K562 (cell line): ENCODE data around the gene XIRP1. TPM values are rescaled to one million over a fixed set of nuclear protein-coding genes. Genes with fewer than 3 reads are reported as not detected.

Experiments used
- ATAC-seq: fragments of 200-7000 bp; cut with Tn5 transposase; 3 replicates; pipeline ENCODE4 v1.9.1; 2020; ENCODE audit warnings: moderate library complexity
- BruUV-seq: library from RNA; stranded (reverse); fragments of 400-500 nt; replicated peaks from 2 replicates; lab custom pipeline; 2021; lab: Mats Ljungman, UMichigan
- CTCF ChIA-PET: fragments of 300-600 bp; formaldehyde crosslinking; extraction: SDS; loops from one replicate; lab custom pipeline; 2021; ENCODE audit warnings: low intra/inter-chr PET ratio; lab: Yijun Ruan, JAX
- POLR2A ChIA-PET: fragments of 300-600, 350-650 bp; sonication (Branson Sonifier 250); formaldehyde crosslinking; extraction: SDS; loops from one replicate; lab custom pipeline; 2021; ENCODE audit warnings: antibody characterized with exemption, inconsistent platforms; lab: Yijun Ruan, JAX
- DNase-seq, 4 experiments: peaks; one replicate each; pipeline versions ENCODE4 v3.0.0 to v3.0.0-alpha.2; 2011 to 2018; ENCODE audit warnings: low spot score in 3 of 4, mixed read lengths in 3 of 4; ENCODE audit errors: extremely low read depth in 1 of 4
- FAIRE-seq: peaks from 2 replicates; lab custom pipeline; 2011; peaks lifted over from hg19 to GRCh38; lab: Jason Lieb, UNC
- H2AFZ ChIP-seq: 2 replicates; pipeline ENCODE4 v1.6.0; 2011; ENCODE audit warnings: low read depth, low read length, control low read depth, inconsistent platforms
- H3K27ac ChIP-seq: fragments of 200-600 bp; 3 replicates; pipeline ENCODE4 v1.8.0; 2011; ENCODE audit warnings: low read depth, mild to moderate bottlenecking, control low read depth, inconsistent platforms, low read length, moderate library complexity, mixed read lengths; ENCODE audit errors: extremely low read depth
- H3K27me3 ChIP-seq, 2 experiments: fragments of 300-600 bp in 1 of 2; 2 replicates in 1 of 2; 3 replicates in 1 of 2; pipeline versions ENCODE4 v1.6.0 to v1.8.0; 2011; ENCODE audit warnings: inconsistent platforms in 2 of 2, low read length in 2 of 2, mild to moderate bottlenecking in 1 of 2, mixed read lengths in 1 of 2, moderate library complexity in 1 of 2; ENCODE audit not compliant: control insufficient read depth in 2 of 2, insufficient read depth in 2 of 2
- H3K36me3 ChIP-seq: fragments of 300-600 bp; 3 replicates; pipeline ENCODE4 v1.8.0; 2011; ENCODE audit warnings: mild to moderate bottlenecking, low read length, inconsistent platforms; ENCODE audit not compliant: control insufficient read depth, insufficient read depth
- H3K4me1 ChIP-seq, 2 experiments: fragments of 200-600 bp in 1 of 2; replicated peaks in 1 of 2; 2 replicates in 1 of 2; 3 replicates in 1 of 2; pipeline versions ENCODE4 v1.5.1 to v1.8.0; 2011; ENCODE audit warnings: inconsistent platforms in 2 of 2, low read length in 2 of 2, mild to moderate bottlenecking in 1 of 2, mixed read lengths in 1 of 2, moderate library complexity in 1 of 2; ENCODE audit not compliant: control insufficient read depth in 2 of 2, insufficient read depth in 2 of 2
- H3K4me2 ChIP-seq: 2 replicates; pipeline ENCODE4 v1.6.1; 2011; ENCODE audit warnings: low read length, control low read depth, inconsistent platforms, mixed read lengths; ENCODE audit not compliant: insufficient read depth
- H3K4me3 ChIP-seq: fragments of 200-600 bp; sonication (generic), shearing (Covaris generic); 2 replicates; pipeline ENCODE4 v1.5.1; 2016; ENCODE audit warnings: control low read depth, inconsistent platforms
- H3K79me2 ChIP-seq: fragments of 200-600 bp; 3 replicates; pipeline ENCODE4 v1.8.0; 2011; ENCODE audit warnings: low read length, inconsistent platforms; ENCODE audit not compliant: control insufficient read depth, insufficient read depth
- H3K9ac ChIP-seq, 2 experiments: 2 replicates each; pipeline versions ENCODE4 v1.6.0 to v1.6.1; 2011; ENCODE audit warnings: low read depth in 2 of 2, low read length in 2 of 2, control low read depth in 1 of 2, inconsistent platforms in 1 of 2, mild to moderate bottlenecking in 1 of 2, mixed read lengths in 1 of 2; ENCODE audit not compliant: insufficient read depth in 1 of 2
- H3K9me1 ChIP-seq: one replicate; pipeline ENCODE4 v1.6.0; 2011; ENCODE audit warnings: inconsistent platforms, mild to moderate bottlenecking, low read length, moderate library complexity; ENCODE audit not compliant: control insufficient read depth, insufficient read depth
- H3K9me3 ChIP-seq: replicated peaks from 2 replicates; pipeline ENCODE4 v1.5.1; 2011; ENCODE audit warnings: low read depth, low read length, inconsistent platforms; ENCODE audit not compliant: control insufficient read depth, insufficient read depth
- H4K20me1 ChIP-seq: replicated peaks from 2 replicates; pipeline ENCODE4 v1.6.1; 2011; ENCODE audit warnings: low read length, inconsistent platforms, mixed read lengths; ENCODE audit not compliant: control insufficient read depth, insufficient read depth
- CSDE1 ChIP-seq, 2 experiments: fragments of 450-650 bp; IDR thresholded peaks; 2 replicates each; pipeline ENCODE4 v1.6.1; 2016; ENCODE audit warnings: mild to moderate bottlenecking in 1 of 2
- GABPB1 ChIP-seq: sonication (generic); formaldehyde crosslinking; IDR thresholded peaks from 2 replicates; pipeline ENCODE4 v1.8.0; 2022; ENCODE audit warnings: mild to moderate bottlenecking, missing genetic modification reagents
- HDAC2 ChIP-seq: fragments of 450-650 bp; IDR thresholded peaks from 2 replicates; pipeline ENCODE4 v1.6.1; 2016; ENCODE audit warnings: mild to moderate bottlenecking
- JUN ChIP-seq, 2 experiments: sonication (generic) in 1 of 2; formaldehyde crosslinking in 1 of 2; IDR thresholded peaks; 2 replicates each; pipeline versions ENCODE4 v1.6.1 to v1.8.0; 2012 to 2022; ENCODE audit warnings: borderline replicate concordance in 2 of 2, mild to moderate bottlenecking in 2 of 2, improper control_type of control experiment in 1 of 2, low read depth in 1 of 2, low read length in 1 of 2, missing genetic modification reagents in 1 of 2
- KAT7 ChIP-seq: sonication (generic); formaldehyde crosslinking; IDR thresholded peaks from 2 replicates; pipeline ENCODE4 v1.8.0; 2022; ENCODE audit warnings: missing genetic modification reagents, mild to moderate bottlenecking, borderline replicate concordance
- MYBL2 ChIP-seq, 2 experiments: fragments of 450-650 bp in 1 of 2; sonication (generic) in 1 of 2; formaldehyde crosslinking in 1 of 2; IDR thresholded peaks; 2 replicates each; pipeline versions ENCODE4 v1.6.1 to v1.8.1; 2017 to 2022; ENCODE audit warnings: borderline replicate concordance in 1 of 2, inconsistent platforms in 1 of 2, low read depth in 1 of 2, mild to moderate bottlenecking in 1 of 2, missing genetic modification reagents in 1 of 2, moderate library complexity in 1 of 2
- NBN ChIP-seq: fragments of 450-650 bp; IDR thresholded peaks from 2 replicates; pipeline ENCODE4 v1.6.1; 2016; ENCODE audit warnings: low read depth, mild to moderate bottlenecking
- SIN3A ChIP-seq, 2 experiments: fragments of 150-350 bp in 1 of 2; IDR thresholded peaks; 2 replicates each; pipeline ENCODE4 v1.6.1; 2011 to 2016; ENCODE audit warnings: borderline replicate concordance in 2 of 2, low read depth in 2 of 2, low read length in 2 of 2, mild to moderate bottlenecking in 2 of 2, moderate library complexity in 2 of 2; ENCODE audit not compliant: control insufficient read depth in 1 of 2
- SNRNP70 ChIP-seq: fragments of 200-400 bp; formaldehyde crosslinking; optimal IDR thresholded peaks from 2 replicates; pipeline ENCODE3; 2017; ENCODE audit warnings: low read depth, low read length
- TGIF2 ChIP-seq: sonication (generic); formaldehyde crosslinking; IDR thresholded peaks from 2 replicates; pipeline ENCODE4 v1.8.1; 2022; ENCODE audit warnings: mild to moderate bottlenecking, missing genetic modification reagents, moderate library complexity
- XRCC4 ChIP-seq: IDR thresholded peaks from one replicate; pipeline ENCODE4 v1.6.1; 2011; ENCODE audit not compliant: insufficient read depth, insufficient read length; ENCODE audit errors: extremely low read depth
- ZNF165 ChIP-seq: fragments of 250-450 bp; sonication (Bioruptor Pico); IDR thresholded peaks from 2 replicates; pipeline ENCODE4 v1.4.0; 2020; ENCODE audit warnings: borderline replicate concordance
- ZNF224 ChIP-seq: sonication (generic); formaldehyde crosslinking; IDR thresholded peaks from 2 replicates; pipeline ENCODE4 v1.8.0; 2022; ENCODE audit warnings: mild to moderate bottlenecking, missing genetic modification reagents
- WGBS: fragments of 100-300 bp; shearing (Covaris generic); methylation state at CpG from one replicate; pipeline ENCODE4 v1.1.6; 2016; ENCODE audit warnings: low coverage, mixed read lengths; ENCODE audit not compliant: insufficient coverage; ENCODE audit errors: missing lambda C conversion rate; 5-methylcytosine and 5-hydroxymethylcytosine counted together
- in situ Hi-C: fragments of 300-500 bp; cut with MboI; formaldehyde crosslinking; loops from 4 replicates; pipeline ENCODE4 v1.15.0; 2018; ENCODE audit warnings: inconsistent platforms, mixed read lengths
- intact Hi-C: fragments of 100-400 bp; cut with micrococcal nuclease; formaldehyde crosslinking; loops from 2 replicates; pipeline ENCODE4 v1.14.2; 2022
- polyA plus RNA-seq, 8 experiments: library from polyadenylated mRNA; depleted of rRNA in 4 of 8; stranded (reverse) in 5 of 8; unstranded in 3 of 8; fragments of >200 nt; fragmentation: Nextera tagmentation in 2 of 8; fragmentation: Illumina TruSeq in 1 of 8; extraction: Ambion mirVana in 2 of 8; extraction: Trizol in 1 of 8; gene quantifications; 2 replicates each; pipeline versions ENCODE4 v1.2.1 to v1.2.3, GENCODE V29; 2011 to 2014; ENCODE audit warnings: inconsistent platforms in 1 of 8, missing spikeins in 1 of 8
- total RNA-seq, 7 experiments: library from RNA; depleted of rRNA in 6 of 7; stranded (reverse); fragments of >200 nt in 6 of 7; fragmentation: Illumina TruSeq in 2 of 7; extraction: Trizol in 2 of 7; gene quantifications; 2 replicates each; pipeline versions ENCODE4 v1.2.1 to v1.2.3, GENCODE V29; 2011 to 2021; ENCODE audit warnings: low replicate concordance in 1 of 7
- TF ChIP-seq, protein P1 (sequence below): fragments of 250-450 bp; sonication (Bioruptor Pico); IDR thresholded peaks from 2 replicates; pipeline ENCODE4 v1.4.0; 2020; ENCODE audit warnings: mild to moderate bottlenecking
- TF ChIP-seq, protein P2 (sequence below): fragments of 450-650 bp; IDR thresholded peaks from 2 replicates; pipeline ENCODE4 v1.6.1; 2017; ENCODE audit warnings: mild to moderate bottlenecking, moderate library complexity

The XIRP1 gene
- total and polyA plus RNA-seq, 9 of the 15 experiments (the other 6 are each of a cell fraction or from before 2014, with no cell fraction given), result 0.03 to 0.27 (median 0.08) TPM; not detected in 3

DNA sequence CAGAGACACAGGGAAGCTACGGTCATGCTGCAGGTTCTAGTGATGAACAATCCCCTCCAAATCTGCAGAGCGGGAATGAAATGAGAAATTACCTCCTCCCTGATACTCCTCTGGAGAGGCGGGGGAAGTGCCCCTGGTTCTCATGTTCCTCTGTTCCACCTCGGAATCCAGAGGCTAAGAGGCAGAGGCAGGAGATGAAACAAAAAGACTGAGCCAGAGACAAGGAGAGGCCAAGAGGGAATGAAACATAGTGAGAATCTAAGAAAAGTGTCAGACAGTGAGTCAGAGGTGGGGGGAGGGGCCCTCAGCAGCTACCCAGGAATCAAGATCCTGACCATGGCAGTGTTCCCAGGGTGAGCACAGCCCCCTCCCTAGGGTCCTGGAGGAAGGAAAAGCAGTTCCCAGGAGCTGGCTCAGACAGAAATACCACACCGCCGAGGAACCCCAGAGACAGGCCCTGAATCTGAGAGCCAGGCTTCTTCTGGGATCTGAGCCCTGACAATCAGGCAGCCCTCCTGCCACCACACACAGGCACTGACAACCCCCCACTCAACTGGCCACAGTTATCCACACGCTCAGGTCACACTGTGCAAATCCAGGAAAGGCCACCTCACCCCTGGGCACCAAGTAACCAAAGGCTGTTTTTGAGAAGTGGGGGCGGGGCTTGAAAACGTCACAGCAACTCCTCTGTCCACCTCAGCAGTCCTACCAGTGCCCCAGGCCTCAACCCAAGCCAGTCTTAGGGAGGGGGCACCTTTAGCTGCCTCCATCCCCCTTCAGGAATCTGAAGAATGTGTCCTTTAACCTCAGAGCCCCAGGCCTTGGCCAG is 41.4 kb downstream of the XIRP1 start:
- Histone ChIP-seq H2AFZ (no peak overlapping the region), H3K4me1 (peaks cover 73 to 84% of the 10 kb centered on the region in 2 experiments), H3K9me3 (no peaks in the 10 kb centered on the region), H4K20me1 (peaks cover 63% of the 10 kb centered on the region), H3K9me1 (peaks cover 35% of the 10 kb centered on the region), H3K27me3 (no peaks in the 10 kb centered on the region; a peak in 1 of 5 replicates), H3K9ac (peak overlapping the region; percentile 72 to 98), H3K79me2 (peaks cover 77% of the 10 kb centered on the region), H3K4me2 (peak overlapping the region; percentile 80), H3K4me3 (peak overlapping the region; percentile 81), H3K36me3 (peaks cover 38% of the 10 kb centered on the region; the same call in 2 of the 3 replicates), H3K27ac (peak overlapping the region; percentile 92)
- ATAC-seq, result peak; percentile 14
- 11% methylated on average over 9 of the region's 9 CpGs for WGBS
- peak; percentile 74 for FAIRE-seq
- BruUV-seq, result no TSS peak
- in situ Hi-C loops, result no loop called here
- CTCF ChIA-PET, result no interaction called here
- POLR2A ChIA-PET, result interaction anchor here (0.6 to 2.1 kb wide), 6 partner anchors 14 to 141 kb away, joined by 3 to 8 read pairs (median 4); no protein-coding TSS in a partner anchor
- intact Hi-C loops, result loop anchor here (1.0 kb wide), 1 partner anchor 137 kb away; no protein-coding TSS in a partner anchor
- DNase-seq, result peak; percentile 62 to 87 (median 69)
- TF ChIP-seq SNRNP70 (no peak), NBN (0 out of 2 replicates have a peak, but pooled peaks have one; percentile 27), ZNF224 (CRISPR knock-in tag) (no peak), HDAC2 (no peak; the same call in 1 of the 2 replicates), JUN (IDR thresholded peaks at IDR 0.05; ENCODE audit: borderline replicate concordance, low read depth, low read length) (peak; percentile 89), JUN (CRISPR knock-in tag; IDR thresholded peaks at IDR 0.05; ENCODE audit: borderline replicate concordance) (no peak), KAT7 (CRISPR knock-in tag) (0 out of 2 replicates have a peak, but pooled peaks have one; percentile 18), TGIF2 (CRISPR knock-in tag) (no peak), MYBL2 (IDR thresholded peaks at IDR 0.05; ENCODE audit: low read depth) (no peak), MYBL2 (CRISPR knock-in tag; IDR thresholded peaks at IDR 0.05; ENCODE audit: borderline replicate concordance) (no peak), CSDE1 (IDR thresholded peaks at IDR 0.05) (no peak), SIN3A (IDR thresholded peaks at IDR 0.05; ENCODE audit: borderline replicate concordance in 2 of 2, control insufficient read depth in 1 of 2, low read depth in 2 of 2, low read length in 2 of 2) (0 out of 4 replicates have a peak, but pooled peaks of 1 of the 2 experiments have one; percentile 8), ZNF165 (CRISPR knock-in tag) (no peak), XRCC4 (no peak), GABPB1 (no peak)
- TF ChIP-seq, protein P1, sequence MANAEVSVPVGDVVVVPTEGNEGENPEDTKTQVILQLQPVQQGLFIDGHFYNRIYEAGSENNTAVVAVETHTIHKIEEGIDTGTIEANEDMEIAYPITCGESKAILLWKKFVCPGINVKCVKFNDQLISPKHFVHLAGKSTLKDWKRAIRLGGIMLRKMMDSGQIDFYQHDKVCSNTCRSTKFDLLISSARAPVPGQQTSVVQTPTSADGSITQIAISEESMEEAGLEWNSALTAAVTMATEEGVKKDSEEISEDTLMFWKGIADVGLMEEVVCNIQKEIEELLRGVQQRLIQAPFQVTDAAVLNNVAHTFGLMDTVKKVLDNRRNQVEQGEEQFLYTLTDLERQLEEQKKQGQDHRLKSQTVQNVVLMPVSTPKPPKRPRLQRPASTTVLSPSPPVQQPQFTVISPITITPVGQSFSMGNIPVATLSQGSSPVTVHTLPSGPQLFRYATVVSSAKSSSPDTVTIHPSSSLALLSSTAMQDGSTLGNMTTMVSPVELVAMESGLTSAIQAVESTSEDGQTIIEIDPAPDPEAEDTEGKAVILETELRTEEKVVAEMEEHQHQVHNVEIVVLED (CRISPR knock-in tag), result no peak
- TF ChIP-seq, protein P2, sequence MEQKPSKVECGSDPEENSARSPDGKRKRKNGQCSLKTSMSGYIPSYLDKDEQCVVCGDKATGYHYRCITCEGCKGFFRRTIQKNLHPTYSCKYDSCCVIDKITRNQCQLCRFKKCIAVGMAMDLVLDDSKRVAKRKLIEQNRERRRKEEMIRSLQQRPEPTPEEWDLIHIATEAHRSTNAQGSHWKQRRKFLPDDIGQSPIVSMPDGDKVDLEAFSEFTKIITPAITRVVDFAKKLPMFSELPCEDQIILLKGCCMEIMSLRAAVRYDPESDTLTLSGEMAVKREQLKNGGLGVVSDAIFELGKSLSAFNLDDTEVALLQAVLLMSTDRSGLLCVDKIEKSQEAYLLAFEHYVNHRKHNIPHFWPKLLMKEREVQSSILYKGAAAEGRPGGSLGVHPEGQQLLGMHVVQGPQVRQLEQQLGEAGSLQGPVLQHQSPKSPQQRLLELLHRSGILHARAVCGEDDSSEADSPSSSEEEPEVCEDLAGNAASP, result no peak
